CD4-positive, alpha-beta T cell treated with Interleukin-4 for 1 hour (primary cell): Measurements from ENCODE around the gene INTS6.

Experiments used
- DNase-seq, 2 donors: peaks; one replicate each; pipeline ENCODE4 v3.0.0-alpha.2; 2020 to 2022

Gene INTS6

DNA sequence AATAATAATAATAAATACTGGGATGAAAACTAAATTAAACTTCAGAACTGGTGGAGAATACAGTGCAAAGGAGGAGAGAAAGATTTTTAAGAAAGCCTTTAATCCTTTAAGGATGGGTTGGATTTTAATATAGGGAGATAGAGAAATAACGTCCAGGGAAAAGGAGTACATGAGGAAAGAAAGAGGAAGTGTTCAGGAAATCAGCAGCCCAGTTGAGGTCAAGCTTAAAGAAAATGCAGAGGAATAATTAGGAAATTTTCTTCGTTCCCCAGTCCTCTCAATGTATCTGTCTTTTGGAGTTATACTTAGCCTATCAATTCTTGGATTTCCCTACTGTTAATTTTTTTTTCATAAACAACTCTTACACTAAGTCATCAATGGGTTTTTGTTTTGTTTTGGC, 47.7 kb downstream of the INTS6 start:
- DNase-seq: no peak

DNA sequence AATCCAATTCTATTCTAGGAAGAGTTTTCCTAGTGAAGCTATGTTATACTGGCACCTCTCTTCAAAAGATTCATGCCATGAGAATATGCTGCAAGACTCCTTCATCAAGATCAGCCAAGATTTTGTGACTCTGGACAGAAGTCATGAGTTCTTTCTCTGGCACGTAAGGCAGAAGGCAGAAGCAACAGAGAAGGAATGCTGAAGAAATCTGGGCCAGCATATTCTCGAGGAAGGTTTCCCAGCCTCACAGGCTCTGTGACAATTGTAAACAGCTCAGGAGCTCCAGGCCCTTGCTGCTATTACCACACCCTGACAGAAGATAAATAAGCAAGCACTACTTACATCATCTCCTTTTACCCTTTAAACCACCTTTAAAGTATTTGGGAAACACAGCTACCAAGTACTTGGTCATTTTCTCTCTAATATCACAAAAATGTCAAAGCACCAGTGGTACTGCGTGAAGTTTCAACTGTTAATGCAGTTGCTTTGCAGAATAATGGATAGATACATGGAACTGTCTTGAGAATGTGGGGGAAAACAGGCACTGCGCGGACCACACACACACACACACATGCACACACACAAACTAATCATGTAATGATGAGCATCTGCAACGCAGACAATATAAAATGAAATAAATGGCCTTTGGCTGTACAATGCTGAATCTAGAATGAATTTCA, 55.4 kb downstream of the INTS6 start:
- no peak for DNase-seq

DNA sequence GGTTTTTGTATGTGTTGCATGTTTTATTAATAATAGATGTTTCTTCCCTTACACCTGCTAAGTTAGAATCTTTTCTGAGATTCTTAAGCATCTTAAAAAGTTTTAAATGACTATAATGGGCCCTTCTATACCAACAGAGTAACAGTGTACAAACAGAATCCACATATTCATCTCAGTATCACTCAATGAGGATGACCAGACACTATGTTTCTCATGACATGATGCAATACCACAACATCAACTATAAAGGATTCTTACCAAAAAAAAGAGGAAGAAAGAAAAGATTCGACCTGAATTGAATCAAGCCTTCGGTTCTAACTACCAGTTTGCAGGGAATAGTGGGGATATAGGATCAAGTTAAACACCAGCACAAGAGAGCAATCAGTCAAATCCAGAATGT, 56.5 kb downstream of the INTS6 start:
- DNase-seq: no peak

DNA sequence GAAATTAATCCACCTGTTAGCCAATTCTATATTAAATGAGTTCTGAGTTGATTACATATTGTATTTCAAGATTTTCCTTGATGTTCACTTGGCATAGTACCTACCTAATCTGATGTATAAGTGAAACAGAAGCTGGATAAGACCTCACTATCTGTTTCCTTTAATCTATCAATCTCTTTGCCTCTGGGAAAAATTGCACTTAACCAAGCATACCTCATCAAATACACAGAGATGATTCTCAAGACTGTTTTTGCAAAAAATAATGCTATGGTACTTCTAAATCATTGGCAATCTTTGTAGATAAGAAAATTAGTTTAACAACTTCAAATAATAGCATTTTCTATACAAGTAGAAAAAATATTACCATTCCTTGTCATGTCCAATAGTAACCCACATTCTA, 58.1 kb downstream of the INTS6 start:
- no peak for DNase-seq

DNA sequence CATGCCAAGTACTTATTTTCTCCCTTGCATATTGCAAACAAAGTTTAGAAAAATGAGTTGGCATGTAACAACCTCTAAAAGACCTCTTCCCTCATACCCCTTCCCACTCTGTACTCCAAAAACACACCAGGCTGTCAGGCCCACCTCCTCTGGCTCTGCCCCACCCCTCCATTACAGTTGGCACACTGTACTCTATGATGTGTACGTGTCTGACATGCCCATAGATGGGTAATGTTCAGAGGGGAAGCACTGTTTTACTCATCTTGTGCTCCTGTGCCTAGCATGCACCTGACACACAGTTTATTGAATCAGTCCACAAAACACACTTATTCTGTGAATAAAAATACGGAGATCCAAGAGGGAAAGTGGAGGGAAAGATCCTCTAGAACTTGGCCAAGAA, 67.7 kb downstream of the INTS6 start:
- no peak for DNase-seq

DNA sequence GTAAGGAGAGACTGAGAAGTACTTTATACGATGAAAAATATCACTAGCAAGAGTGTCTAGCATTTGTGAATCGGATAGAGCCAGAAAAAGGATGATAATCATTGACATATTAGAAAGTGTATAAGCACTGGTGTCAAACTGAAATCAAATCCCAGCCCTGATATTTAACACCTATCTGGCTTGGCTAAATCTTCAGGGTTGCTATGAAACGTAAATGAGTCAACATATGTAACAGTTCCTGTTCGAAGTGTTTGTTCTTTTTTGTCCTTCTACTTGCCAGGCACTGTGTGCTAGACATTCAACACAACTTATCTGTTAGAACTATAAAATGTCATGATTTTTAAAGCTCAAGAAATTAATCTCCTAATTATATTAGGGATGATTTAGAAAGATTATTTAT, 72.6 kb downstream of the INTS6 start:
- DNase-seq: no peak

DNA sequence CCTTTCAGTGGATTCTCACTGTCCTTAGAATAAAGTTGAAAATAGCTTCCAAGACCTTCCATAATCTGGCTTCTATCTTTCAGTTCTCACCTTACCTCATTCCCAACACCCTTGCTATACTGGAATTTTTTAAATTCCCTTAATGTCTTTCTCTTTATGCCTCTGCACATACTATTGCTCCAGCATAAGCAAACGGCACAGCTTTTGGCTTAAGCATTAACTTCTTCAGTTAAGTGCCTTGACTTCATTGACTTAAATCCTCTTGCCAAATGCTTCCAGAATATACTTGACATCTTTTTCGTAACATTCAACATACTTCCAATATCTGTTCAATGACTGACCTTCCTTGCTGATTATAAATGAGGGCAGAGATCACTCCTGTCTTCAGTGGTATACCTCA, 79.4 kb downstream of the INTS6 start:
- no peak for DNase-seq

DNA sequence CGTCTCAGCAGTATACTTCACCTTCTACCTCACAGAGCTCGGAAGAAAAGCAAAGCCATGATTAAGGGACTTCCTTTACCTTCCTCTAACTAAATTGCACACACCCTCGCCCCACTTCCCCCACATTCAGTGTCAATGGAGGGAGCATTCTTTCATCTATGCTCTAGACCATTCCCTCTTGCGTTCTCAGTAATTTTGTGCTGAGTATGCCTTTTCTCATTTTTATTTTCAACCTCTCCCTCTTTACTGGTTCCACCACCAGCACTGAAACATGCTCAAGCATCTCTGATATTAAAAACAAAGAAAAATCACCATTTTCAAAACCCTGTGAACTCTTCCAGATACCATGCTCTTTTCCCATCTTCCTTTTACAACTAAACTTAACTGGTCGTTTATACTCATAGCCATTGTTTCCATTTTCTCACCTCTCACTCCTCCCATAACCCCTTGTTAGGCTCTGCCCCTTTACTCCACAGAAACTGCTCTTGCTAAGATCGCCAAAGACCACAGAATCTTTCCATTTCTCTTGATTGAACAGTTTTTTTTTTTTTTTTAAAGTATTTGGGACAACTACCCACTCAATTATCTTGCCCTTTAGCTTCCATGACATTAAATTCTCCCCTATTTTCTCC, 81.0 kb downstream of the INTS6 start:
- DNase-seq: no peak

DNA sequence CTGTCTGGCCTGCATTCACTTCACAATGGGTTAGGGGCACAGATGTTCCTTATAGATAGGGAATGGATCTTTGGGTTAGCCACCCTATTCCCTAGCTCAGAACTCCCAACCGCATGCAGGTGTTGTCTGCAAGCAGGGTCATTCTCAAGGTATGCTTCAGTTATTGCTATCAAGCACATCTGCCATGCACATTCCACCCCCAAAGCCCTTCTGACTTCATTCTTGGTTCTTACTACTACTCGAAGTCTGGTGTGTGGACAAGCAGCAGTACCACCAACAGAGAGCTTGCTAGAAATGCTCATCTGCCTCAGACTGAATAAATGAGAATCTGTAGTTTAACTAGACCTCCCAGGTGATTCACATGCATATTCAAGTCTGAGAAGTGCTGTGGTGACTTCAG, 82.0 kb downstream of the INTS6 start:
- no peak for DNase-seq

DNA sequence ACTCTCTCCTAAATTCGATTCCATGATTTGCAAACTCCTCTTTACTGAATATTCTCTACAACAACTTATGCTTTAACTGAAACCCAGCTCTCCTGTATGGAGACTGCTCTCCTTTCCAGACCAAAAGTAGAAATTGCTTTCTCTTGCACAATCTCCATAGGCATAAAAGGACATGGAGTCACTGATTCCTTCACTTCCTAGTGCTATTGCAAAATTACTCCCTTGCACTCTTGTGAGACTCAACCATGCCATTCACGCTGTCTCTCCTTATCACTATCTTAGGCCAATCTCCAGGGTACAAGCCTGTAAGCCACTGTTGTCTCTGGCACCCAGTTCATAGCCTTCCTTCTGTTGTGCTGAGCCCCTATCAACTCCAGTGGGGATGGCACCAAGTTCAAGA, 82.7 kb downstream of the INTS6 start:
- no peak for DNase-seq

DNA sequence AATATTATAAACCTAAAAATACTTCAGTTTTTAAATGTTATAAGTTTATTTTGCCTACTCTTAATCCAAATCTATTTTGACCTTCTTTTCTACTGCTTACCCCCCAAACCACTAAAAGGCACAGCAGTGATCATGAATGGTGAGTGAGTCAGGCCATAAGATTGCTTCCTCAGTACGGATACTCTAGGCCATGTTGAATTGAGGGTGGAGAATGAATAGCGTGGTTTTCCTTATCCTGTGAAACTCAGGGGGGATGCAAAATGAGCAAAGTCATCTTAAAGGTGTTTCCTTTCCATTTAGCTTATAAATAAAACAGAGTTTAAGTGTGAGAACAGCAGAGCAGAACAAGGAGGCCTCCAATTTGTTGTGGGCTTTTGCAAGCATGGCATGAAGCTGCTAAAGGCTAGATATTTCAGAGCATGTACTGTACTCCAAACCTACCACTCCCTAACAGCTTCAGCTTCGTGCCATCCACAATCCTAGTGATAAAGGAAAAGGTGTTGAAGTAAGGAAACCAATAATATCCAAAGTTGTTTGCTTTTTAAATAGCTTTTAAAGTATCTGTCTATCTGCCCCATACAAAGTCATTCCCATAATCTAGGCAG, 88.3 kb downstream of the INTS6 start:
- no peak for DNase-seq

DNA sequence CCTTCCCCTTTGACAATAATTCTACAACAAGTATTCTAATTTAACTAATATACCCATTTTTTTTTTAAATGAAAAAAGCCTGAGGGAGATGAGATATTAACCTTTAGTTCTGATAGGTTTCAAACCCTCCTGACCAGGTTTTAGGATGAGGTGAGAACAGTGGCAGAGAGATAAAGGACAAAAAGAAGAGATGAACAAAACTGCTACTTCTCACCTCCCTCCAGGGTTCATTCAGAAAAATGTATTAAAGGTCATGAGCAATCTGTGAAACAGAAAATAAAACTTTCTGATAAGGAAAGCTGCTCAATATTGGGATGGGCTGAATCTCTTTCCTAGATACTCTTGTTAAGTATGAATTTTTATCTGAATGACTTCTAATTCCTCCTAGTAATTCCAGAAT, 89.2 kb downstream of the INTS6 start:
- no peak for DNase-seq

DNA sequence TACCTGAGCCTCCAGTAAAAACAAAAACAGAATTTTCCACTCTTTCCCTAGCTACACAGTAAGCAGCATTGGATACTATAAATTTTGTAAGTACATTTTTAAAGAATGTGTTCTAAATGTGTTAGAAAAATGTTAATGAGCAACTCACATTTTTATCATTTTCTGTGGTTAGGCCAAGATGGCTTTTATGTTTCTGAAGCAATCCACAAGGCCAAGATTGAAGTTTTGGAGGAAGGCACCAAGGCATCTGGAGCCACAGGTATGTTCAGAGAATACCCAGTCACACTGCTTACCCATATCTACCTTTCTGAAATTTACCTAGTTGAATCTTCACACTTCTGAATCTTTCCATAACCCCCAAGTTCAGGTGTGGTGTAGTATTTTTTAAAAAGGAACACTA, 91.7 kb downstream of the INTS6 start:
- no peak for DNase-seq

DNA sequence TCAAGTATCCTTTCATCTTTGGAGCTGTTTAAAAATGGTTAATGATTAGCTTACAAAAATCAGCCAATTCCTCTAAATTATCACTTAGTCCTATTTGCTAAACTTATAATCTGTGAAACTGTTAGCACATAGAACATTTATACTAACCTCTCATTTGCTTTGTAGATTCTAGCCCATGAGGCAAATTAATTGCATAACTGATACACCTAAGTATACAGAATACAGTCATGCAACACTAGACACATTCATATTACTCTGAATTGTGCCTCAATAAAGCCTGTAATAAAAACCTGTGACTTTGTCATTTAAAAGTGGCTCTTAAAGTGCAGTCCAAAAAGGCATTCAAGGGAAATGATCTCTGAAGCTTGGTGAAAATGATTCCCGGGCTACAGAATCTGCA, 92.3 kb downstream of the INTS6 start:
- no peak for DNase-seq

DNA sequence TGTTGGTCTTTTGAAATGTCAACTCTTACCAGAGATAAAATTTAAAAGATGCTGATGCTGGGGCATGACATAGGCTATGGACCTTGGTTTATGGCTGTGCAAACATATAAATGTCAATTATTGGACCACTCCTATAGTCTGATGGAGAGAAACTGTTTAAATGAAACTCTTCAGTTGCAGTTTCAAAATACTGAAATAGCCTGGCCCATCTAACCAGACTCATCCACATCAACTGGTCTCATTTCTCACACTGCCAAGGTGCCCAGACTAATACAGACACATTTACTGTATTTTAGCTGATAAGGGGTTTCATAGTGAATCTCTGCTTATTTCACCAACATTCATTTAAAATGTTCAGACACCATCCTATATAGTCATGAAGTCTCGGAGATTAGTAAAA, 93.5 kb downstream of the INTS6 start:
- DNase-seq: no peak

DNA sequence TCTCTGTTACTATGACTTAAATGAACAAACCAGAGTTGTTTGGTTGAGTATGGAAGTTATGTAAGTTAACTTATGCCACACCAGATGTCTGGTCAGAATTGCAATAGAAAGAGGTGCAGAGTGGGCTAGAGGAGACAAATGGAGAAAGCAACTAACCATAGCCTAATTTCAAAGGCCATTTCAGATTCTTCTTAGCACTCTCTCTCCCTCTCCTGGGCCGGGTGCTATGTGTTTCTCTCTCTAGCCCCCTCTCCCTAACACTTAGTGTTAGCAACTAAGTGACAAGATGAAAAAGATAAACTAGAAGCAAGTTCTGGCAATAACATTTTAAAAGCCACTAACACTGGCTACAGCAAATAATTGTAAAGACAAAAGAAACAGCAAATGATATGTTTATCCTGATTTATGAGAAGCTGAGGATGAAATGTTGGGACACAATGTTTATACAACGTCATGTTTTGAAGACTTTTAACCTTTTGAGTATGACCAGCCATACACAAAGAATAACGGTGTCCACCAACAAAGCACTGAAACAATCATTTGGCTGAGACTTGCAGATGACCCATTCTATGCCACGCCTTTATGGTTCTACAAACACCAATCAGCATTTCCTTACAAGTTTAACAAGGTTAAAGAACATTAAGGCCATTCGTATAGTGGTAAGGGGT, 94.8 kb downstream of the INTS6 start:
- DNase-seq: no peak

DNA sequence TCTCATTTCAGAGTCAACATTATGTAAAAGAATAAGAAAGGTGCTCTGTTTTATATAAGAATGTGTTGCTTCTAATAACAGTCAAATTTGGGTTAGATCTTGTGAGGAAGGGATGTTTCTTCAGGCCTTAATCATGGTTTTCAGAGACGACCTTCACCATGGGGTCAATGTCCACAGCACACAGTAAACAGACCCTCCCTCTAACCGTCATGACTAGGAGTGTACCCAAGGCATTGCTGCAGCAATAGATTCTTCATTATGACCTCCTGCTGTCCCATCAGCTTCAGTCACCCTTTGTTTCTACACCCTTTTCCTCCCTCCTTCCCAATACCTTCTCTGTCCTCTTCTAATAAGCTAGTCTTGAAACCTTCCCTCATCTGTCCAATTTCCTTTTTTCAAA, 97.6 kb downstream of the INTS6 start:
- DNase-seq: no peak

DNA sequence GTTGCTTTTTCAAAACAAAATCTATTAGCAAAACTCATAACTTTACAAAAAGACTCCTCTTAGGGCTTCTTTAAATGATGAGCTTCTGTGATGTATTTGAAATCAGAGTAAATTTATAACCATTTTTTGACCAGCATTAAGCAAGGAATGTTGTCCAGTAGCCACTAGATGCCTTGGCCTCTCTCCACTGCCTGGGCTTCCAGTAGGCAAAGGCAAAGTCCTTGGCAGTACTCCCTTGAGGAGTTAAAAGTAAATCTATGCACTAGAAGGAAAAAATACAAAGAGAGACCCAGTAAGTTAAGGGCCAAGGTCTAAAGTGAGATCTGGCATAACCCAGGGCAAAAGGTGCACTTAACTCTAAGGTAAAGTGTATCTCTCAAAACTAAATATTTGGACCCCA, 103.8 kb downstream of the INTS6 start:
- no peak for DNase-seq

DNA sequence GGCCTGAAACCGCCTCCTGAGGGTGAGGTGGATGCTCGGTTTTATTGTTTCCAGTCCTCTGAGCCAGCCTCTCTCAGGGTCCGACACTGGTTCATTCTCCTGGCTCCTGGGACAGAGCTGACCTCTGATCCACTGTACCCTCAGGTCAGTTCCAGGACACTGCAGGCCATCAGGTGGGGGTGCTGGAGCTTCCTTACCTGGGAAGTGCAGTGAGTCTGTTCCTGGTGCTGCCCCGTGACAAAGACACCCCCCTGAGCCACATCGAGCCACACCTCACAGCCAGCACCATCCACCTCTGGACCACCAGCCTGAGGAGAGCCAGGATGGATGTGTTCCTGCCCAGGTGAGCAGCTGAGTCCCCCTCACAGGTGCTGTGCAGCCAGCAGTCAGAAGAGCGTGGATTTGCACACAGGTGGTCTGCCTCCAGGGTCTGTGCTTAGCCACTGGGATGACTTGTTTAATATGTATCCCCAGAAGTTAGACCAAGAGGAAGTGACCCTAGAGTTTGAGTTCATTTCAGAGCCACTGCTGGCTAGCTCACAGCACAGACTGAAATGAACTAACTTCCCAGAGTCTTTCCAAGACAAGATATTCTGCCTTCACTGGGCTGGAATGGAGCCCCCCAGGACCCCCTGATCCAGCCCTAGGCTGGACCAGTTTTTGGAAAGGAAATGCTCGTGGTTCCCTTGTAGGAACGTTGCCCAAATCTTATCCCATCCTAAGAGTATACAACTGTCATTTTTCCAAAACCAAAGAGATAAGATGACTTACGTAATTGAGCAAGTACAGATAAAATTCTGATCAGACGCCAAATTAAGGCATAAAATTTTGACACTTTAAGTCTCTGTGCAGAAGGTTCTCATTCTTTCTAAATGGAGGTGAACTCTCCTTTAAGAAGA, 104.5 kb downstream of the INTS6 start:
- no peak for DNase-seq

DNA sequence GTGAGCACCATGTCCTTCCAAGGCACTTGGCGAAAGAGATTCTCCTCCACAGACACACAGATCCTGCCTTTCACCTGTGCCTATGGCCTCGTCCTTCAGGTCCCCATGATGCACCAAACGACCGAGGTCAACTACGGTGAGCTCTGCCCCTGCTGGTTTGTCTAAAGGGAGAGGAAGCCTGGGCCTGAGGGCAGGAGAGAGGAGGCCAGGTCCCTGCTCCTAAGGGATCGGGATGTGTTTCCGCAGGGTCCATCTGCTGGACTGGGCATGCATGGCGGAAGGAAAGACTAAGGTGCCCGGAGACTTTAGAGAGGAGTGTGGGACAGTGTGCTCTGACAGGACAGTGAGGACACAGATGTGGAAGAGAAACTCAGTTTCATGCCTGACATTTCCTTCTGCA, 105.7 kb downstream of the INTS6 start:
- DNase-seq: no peak

DNA sequence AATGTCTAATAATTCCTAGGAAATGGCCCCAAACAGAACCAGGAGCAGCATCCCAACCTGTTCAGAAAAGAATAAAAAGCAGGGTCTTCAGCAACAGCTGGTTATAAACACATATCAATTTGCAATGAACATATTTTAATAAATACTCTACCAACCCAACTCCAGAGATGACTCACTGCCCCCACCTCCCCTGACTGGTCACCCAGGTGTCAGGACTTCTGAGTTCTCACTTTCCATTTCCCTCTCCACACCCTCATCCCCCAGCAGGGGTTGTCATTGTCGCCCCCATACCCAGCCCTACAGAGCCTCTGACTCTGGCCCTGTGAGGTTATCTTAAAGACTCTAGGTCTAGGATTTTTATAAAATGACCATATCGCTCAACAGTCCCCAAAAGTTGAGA, 106.4 kb downstream of the INTS6 start:
- no peak for DNase-seq

DNA sequence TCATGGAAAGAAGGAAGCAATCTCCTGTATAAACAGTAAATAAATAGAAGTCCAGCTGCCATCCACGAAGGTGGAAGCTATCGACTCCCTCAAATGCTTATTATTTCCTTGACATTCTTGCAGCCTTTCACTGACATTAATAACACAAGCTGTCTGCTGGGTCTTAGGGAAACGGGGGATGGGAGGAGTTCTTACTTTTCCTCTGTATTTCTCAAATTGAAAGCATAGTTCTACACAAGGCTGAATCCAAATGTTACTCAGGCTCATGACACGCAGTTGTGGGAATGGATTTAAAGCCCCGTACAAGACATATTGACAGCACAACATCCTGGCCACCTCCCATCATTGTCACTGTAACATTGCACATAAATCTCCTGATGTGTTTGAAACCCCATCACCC, 109.4 kb downstream of the INTS6 start:
- no peak for DNase-seq

DNA sequence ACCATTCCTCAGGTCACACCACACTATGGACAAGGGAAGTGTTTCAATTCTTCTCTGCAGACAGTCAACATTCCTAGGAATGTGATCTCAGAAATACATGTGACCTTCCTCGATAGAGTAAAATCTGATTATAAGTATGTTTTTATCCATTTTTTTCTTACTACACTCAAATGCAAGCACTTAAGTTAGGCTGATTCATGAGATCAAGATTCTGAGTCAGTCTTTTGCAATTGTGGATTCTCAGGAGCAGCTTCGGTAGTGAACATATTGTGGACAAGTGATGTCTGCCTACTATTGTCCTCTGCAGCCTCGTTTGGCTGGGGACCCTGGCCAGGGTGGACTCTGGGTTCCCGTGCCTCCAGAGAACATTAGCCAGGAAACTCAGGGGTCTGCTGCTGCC, 110.1 kb downstream of the INTS6 start:
- no peak for DNase-seq
